DND-41 (cell line): ENCODE measurements around the gene MARCHF2.

ENCODE experiments used
- ATAC-seq: fragments of 200-7000 bp; cut with Tn5 transposase; 3 replicates; pipeline ENCODE4 v1.9.1; 2021; ENCODE audit warnings: low read depth; ENCODE audit not compliant: insufficient read depth
- DNase-seq: peaks from one replicate; pipeline ENCODE4 v3.0.0-alpha.2; 2020
- H2AFZ ChIP-seq: 2 replicates; pipeline ENCODE4 v1.6.0; 2012; ENCODE audit warnings: low read depth, low read length
- H3K27ac ChIP-seq: 2 replicates; pipeline ENCODE4 v1.5.1; 2012; ENCODE audit warnings: low read length, inconsistent platforms
- H3K27me3 ChIP-seq: fragments of 200-600 bp; sonication (generic); 2 replicates; pipeline ENCODE4 v1.6.0; 2012; ENCODE audit warnings: low read length, mild to moderate bottlenecking, inconsistent platforms; ENCODE audit not compliant: insufficient read depth, poor library complexity
- H3K36me3 ChIP-seq: 2 replicates; pipeline ENCODE4 v1.5.1; 2012; ENCODE audit warnings: low read length, inconsistent platforms; ENCODE audit not compliant: insufficient read depth
- H3K4me1 ChIP-seq: 2 replicates; pipeline ENCODE4 v1.5.1; 2012; ENCODE audit warnings: mild to moderate bottlenecking, low read length; ENCODE audit not compliant: insufficient read depth
- H3K4me2 ChIP-seq: 2 replicates; pipeline ENCODE4 v1.6.0; 2012; ENCODE audit warnings: mild to moderate bottlenecking, moderate library complexity, low read length, inconsistent platforms; ENCODE audit not compliant: insufficient read depth
- H3K4me3 ChIP-seq, 2 experiments: fragments of 200-600 bp in 1 of 2; shearing (Covaris generic) in 1 of 2; 2 replicates each; pipeline ENCODE4 v1.5.1; 2012 to 2016; ENCODE audit warnings: inconsistent platforms in 2 of 2, low read length in 2 of 2, mild to moderate bottlenecking in 2 of 2, low read depth in 1 of 2, moderate library complexity in 1 of 2
- H3K79me2 ChIP-seq: 2 replicates; pipeline ENCODE4 v1.6.0; 2012; ENCODE audit warnings: low read length, inconsistent platforms; ENCODE audit not compliant: insufficient read depth
- H3K9ac ChIP-seq: 2 replicates; pipeline ENCODE4 v1.6.0; 2012; ENCODE audit warnings: low read depth, mild to moderate bottlenecking, inconsistent platforms, low read length, moderate library complexity
- H3K9me3 ChIP-seq: 2 replicates; pipeline ENCODE4 v1.5.1; 2012; ENCODE audit warnings: low read length, moderate library complexity, mild to moderate bottlenecking, inconsistent platforms; ENCODE audit not compliant: insufficient read depth, severe bottlenecking
- H4K20me1 ChIP-seq: 2 replicates; pipeline ENCODE4 v1.6.0; 2012; ENCODE audit warnings: low read length; ENCODE audit not compliant: insufficient read depth
- EZH2 ChIP-seq: IDR thresholded peaks from 3 replicates; pipeline ENCODE4 v1.6.1; 2012; ENCODE audit warnings: borderline replicate concordance, low read depth, mild to moderate bottlenecking, moderate library complexity, low read length, inconsistent platforms; ENCODE audit not compliant: severe bottlenecking
- TF ChIP-seq, protein P1 (sequence below): IDR thresholded peaks from 2 replicates; pipeline ENCODE4 v1.5.1; 2012; ENCODE audit warnings: borderline replicate concordance, low read length, moderate library complexity, mild to moderate bottlenecking; ENCODE audit not compliant: poor library complexity, severe bottlenecking; ENCODE audit errors: extremely low read depth

MARCHF2 gene

DNA sequence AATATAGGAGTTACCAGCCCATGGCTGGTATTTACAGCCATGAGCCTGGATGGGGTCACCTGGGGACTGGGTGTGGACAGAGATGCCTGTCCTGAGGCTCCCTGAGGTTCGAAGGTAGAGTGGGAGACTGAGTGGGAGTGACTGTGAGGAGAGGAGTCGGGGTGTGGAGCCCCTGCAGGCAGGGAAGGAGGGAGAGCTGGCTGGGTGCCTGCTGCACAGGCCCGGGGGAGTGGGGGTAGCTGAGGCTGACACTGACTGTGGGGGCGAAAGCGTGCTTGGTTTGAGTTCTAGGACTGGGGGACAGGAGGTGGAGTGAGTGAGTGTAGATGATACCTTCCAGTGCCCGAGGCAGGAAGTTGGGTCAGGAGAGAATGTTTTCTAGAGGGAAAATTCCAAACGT is 15.8 kb upstream of the MARCHF2 start:
- TF ChIP-seq EZH2: no peak
- TF ChIP-seq, protein P1, sequence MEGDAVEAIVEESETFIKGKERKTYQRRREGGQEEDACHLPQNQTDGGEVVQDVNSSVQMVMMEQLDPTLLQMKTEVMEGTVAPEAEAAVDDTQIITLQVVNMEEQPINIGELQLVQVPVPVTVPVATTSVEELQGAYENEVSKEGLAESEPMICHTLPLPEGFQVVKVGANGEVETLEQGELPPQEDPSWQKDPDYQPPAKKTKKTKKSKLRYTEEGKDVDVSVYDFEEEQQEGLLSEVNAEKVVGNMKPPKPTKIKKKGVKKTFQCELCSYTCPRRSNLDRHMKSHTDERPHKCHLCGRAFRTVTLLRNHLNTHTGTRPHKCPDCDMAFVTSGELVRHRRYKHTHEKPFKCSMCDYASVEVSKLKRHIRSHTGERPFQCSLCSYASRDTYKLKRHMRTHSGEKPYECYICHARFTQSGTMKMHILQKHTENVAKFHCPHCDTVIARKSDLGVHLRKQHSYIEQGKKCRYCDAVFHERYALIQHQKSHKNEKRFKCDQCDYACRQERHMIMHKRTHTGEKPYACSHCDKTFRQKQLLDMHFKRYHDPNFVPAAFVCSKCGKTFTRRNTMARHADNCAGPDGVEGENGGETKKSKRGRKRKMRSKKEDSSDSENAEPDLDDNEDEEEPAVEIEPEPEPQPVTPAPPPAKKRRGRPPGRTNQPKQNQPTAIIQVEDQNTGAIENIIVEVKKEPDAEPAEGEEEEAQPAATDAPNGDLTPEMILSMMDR: no peak
- Histone ChIP-seq H4K20me1 (peaks cover 77% of the 10 kb centered on the region), H3K27me3 (no peaks in the 10 kb centered on the region), H2AFZ (no peak overlapping the region), H3K9me3 (no peaks in the 10 kb centered on the region), H3K36me3 (peaks cover 29% of the 10 kb centered on the region), H3K4me1 (peaks cover 2% of the 10 kb centered on the region; the same call in 1 of the 2 replicates), H3K4me3 (no peak overlapping the region), H3K27ac (peak overlapping the region; percentile 36; the same call in 1 of the 2 replicates), H3K4me2 (no peak overlapping the region), H3K79me2 (peaks cover 83% of the 10 kb centered on the region), H3K9ac (no peak overlapping the region)
- ATAC-seq (no peak), DNase-seq (no peak)

DNA sequence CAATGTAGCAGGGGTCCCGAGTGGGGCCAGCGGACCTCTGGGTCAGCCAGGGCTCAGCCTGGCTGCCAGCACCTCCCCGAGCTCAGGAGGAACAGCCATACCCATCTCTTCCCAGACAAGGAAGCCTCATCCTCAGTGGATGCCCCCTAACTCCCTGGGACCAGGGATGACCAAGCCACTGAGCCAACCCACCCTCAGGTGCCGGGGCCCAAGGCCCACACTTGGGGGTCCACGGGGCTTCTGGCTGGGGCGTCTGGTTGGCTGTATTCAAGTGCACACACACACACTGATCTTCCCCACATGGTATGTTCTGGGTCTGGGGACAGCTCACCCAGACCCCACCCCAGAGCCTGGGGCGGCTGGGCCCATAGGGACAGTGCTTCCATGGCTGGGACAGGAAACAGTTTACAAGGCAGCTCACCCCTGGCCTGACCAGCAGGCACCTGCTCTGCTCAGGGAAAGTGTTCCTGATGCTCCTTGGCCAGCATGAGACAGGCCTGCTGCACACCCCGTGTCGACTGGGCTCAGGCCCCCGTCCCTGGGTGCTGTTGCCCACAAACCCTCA is 15.3 kb upstream of the MARCHF2 start:
- Histone ChIP-seq H3K9ac (no peak overlapping the region), H4K20me1 (peaks cover 74% of the 10 kb centered on the region), H3K4me3 (no peak overlapping the region), H3K4me2 (no peak overlapping the region), H2AFZ (no peak overlapping the region), H3K4me1 (no peaks in the 10 kb centered on the region), H3K79me2 (peaks cover 78% of the 10 kb centered on the region), H3K27ac (no peak overlapping the region), H3K9me3 (no peaks in the 10 kb centered on the region), H3K36me3 (peaks cover 35% of the 10 kb centered on the region), H3K27me3 (no peaks in the 10 kb centered on the region)
- TF ChIP-seq, protein P1: no peak
- TF ChIP-seq EZH2: no peak
- no peak for ATAC-seq
- no peak for DNase-seq

DNA sequence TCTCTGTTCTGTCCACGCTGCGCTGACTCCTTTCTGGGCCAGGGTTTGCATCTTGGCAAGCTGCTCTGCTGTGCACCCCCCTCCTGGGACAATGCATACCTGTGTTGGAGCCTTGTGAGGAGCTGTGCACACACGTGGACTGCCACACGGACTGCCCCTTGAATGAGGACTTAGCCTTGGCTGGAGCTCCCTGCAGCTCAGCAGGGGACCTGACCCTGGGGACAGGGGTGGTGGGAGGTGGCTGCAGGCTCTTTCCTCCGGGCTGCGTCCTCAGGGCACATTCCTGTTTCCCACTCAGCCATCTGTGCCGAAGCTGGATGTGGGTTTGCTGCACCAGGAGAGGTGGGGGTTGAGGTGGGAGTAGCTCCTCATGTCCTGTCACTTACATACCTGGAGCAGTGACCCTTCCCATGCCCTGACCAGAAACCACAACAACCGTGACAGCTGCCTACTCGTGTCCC is 14.8 kb upstream of the MARCHF2 start:
- Histone ChIP-seq H3K27ac (no peak overlapping the region), H3K9ac (no peak overlapping the region), H3K4me1 (no peaks in the 10 kb centered on the region), H3K4me3 (no peak overlapping the region), H4K20me1 (peaks cover 69% of the 10 kb centered on the region), H3K79me2 (peaks cover 72% of the 10 kb centered on the region), H3K36me3 (peaks cover 40% of the 10 kb centered on the region), H2AFZ (no peak overlapping the region), H3K4me2 (no peak overlapping the region), H3K9me3 (no peaks in the 10 kb centered on the region), H3K27me3 (no peaks in the 10 kb centered on the region)
- TF ChIP-seq, protein P1: no peak
- TF ChIP-seq EZH2: no peak
- DNase-seq (no peak), ATAC-seq (no peak)

DNA sequence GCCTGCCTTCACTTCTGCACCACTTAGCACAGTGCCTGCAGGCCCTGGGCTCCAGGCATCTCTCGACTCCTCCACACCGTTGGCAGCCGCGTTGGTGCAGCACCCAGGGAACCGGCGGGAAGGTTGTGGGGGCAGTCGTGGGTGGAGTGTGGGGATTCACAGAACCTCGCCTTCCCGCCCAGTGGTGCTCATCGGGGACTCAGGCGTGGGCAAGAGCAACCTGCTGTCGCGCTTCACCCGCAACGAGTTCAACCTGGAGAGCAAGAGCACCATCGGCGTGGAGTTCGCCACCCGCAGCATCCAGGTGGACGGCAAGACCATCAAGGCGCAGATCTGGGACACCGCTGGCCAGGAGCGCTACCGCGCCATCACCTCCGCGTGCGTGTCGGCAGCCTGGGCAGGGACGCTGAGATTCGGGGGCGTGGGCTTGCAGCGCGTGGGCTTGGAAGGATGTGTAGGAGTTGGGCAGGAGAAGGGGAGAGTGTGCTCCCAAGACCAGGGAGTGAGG is 13.4 kb upstream of the MARCHF2 start:
- no peak overlapping the region for H2AFZ ChIP-seq
- ATAC-seq: no peak
- no peak for DNase-seq
- H3K4me3 ChIP-seq: no peak overlapping the region
- H3K27ac ChIP-seq: no peak overlapping the region
- H3K4me2 ChIP-seq: no peak overlapping the region
- H3K79me2 ChIP-seq: peaks cover 58% of the 10 kb centered on the region
- TF ChIP-seq EZH2: no peak
- TF ChIP-seq, protein P1: no peak
- H3K9ac ChIP-seq: no peak overlapping the region
- H4K20me1 ChIP-seq: peaks cover 55% of the 10 kb centered on the region
- H3K36me3 ChIP-seq: peaks cover 46% of the 10 kb centered on the region
- H3K27me3 ChIP-seq: no peaks in the 10 kb centered on the region
- H3K9me3 ChIP-seq: no peaks in the 10 kb centered on the region
- no peaks in the 10 kb centered on the region for H3K4me1 ChIP-seq
